HG03280 (cell line): Measurements from ENCODE around the gene UBQLN4.

Experiments used
- ATAC-seq: cut with Tn5 transposase; IDR thresholded peaks from one replicate; pipeline ENCODE4 v1.9.1; 2021; ENCODE audit warnings: mild to moderate bottlenecking, moderate library complexity; ENCODE audit not compliant: unreplicated experiment

UBQLN4 gene

GRCh38 chr1:156053768-156054499 lies at the start of gene UBQLN4:
TSS of gene UBQLN4 (minus strand) at chr1:156053798. CDS start at chr1:156053701, 97 bp downstream.
- peak; percentile 54 for ATAC-seq

GRCh38 chr1:156102633-156103511 lies 49.3 kb upstream of the UBQLN4 start:
- ATAC-seq, result no peak

DNA sequence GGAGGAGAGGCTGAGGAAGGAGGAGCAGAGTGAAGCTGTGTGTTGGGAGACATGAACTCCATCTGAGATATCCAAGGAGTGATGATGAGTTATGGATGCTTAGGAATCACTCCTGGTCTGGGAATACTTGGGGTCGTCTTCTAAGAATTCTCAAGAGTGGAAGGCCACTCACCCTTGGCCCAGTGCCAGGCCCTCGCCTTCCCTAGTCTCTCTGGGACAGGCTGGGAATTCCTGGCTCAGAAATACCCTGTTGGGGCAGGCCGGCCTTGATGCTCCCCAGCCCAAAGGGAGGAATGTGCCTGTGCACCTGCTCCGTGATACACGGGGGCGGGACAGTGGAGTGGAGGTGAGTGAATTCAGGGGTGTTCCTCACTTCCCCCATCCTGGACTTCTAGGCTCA lies 48.3 kb upstream of the UBQLN4 start:
- ATAC-seq, result no peak

DNA sequence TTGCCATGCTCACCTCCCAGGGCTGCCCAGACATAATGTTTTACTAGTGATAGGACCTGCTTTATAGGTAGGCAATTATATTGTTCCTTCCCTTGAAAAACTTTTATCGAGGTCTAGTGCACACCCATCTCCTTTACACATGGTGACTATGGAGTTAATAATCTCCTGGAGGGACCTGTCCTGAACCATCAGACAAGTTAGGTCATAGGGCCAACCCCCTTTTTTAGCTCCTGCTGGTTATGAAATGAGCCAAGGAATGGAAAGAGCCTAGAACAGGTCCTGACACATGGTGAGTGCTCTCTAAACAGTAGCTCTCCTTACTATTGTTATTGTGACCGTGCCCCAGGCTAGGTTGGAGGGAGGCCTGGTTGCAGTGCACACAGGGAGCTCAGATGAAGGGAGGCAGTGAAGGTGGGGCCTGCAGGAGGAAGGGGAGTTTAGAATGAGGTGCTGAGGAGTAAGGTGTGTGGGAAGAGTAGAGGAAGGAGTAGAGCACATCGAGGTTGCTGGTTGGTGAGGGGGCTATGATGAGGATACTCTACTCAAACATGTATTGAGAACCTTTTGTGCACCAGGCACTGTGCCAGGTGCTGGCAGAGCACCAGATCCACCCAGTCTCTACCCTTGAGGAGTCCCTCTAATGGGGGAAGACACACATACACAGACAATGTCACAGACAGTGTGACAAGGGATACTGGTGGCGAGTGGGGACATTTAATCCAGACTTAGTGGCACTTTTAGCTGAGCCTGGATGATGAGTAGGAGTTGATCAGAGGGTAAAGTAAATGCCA lies 46.8 kb upstream of the UBQLN4 start:
- no peak for ATAC-seq

- no peak for ATAC-seq
Observed at GRCh38 chr1:156099282-156099681, 45.7 kb upstream of the UBQLN4 start.

DNA sequence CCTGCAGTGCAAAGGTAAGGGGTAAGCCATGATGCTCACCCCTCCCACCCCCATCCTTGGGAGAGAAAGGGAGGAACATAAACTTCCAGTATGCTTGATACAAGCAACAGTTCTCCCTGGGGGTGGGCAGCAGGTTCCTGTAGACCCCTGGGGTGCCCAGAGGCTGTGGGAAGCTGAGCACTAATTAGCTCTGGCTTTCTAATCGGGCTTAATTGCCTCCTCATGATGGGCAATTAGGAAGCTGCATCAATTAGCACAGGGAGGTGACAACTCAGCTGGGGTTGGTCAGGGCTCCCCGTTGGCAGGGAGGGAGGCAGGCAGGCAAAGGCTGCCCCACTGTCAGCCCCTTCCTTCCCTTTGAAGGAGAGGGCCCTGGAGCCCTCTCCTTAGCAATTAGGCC lies 45.2 kb upstream of the UBQLN4 start:
- no peak for ATAC-seq

DNA sequence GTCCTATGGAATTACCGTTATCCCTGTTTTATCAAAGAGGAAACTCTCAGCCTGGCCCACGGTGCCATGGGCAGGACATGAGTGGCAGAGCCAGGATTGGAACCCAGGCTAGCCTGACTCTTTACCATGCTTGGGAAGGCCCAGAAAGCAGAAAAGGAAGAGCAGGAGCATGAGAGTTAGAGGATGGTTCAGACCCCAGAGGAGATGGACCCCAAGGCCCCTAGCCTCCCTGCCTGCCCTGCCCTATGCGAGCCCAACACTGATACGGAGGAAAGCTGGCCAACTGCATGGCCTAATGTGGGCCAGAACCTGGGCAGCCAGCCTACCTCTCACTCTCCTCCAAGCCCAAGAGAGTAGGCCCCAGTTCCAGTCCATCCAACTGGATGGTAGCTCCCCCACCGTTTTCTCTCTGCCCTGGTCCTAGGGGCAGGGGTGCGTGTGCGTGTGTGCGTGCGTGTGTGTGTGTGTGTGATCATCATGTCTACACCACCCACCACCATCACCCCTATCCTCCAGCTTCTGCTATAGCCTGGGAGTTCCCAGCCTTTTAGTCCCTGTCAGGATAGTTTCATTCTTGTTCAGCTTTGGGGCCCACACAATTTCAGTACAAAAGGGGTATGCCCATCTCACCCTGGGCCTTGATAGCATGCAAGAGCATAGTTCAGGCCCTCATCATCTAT lies 44.0 kb upstream of the UBQLN4 start:
- ATAC-seq, result no peak

- peak; percentile 66 for ATAC-seq
Observed at GRCh38 chr1:156096640-156097391, 43.2 kb upstream of the UBQLN4 start.

- no peak for ATAC-seq
Observed at GRCh38 chr1:156095906-156096508, 42.4 kb upstream of the UBQLN4 start.

GRCh38 chr1:156091610-156092009 lies 38.0 kb upstream of the UBQLN4 start:
- no peak for ATAC-seq

DNA sequence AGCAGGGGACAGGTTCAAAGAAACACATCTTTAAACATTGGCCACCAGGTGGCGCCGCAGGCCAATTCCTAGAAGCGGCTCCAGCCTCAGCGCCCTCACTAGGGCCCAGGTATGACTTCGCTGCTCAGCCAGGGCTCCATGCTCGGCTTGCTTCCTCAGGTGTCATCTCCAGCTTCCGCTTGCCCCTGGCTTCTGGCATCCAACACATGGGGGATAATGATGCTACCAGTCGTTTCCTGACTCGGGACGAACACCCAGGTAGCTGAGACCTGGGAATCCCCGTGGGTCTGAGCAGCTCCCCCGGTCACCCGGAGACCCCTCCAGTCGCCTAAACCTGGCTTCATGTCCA lies 37.2 kb upstream of the UBQLN4 start:
- ATAC-seq, result peak; percentile 78

DNA sequence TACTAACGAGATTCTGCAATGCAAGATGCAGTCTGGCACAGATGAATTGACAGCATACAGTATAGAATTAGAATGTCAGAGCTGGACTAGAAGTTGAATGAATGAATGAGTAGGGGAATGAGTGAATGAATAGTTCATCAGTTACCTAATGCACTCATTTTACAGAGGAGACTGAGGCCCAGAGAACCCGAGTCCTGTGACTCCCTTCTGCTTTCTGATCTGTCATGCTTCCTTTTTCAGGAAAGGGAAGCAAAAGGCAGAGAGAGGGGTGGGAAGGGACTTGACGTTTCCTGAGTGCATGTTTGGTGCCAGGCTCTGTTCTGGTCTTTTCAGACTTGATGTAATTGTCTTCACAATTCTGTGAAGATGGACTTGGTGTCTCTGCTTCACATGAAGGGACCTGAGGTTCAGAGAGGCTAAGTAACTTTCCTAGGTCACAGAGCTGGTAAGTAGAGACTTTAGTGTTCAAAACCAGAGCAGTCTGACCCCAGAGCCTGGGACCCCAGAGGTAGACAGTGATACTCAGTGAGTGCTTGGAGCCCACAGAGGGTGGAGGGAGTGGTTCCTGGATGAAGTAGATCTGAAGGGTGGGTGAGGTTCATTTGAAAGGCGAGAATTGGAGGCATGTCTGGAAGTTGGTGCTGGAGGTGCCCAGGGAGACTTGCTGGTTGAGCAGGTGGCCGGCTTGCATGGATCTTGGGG lies 36.7 kb upstream of the UBQLN4 start:
- no peak for ATAC-seq

- no peak for ATAC-seq
Observed at GRCh38 chr1:156089704-156090103, 36.1 kb upstream of the UBQLN4 start.

GRCh38 chr1:156086256-156086662 lies 32.7 kb upstream of the UBQLN4 start:
- no peak for ATAC-seq

- no peak for ATAC-seq
Observed at GRCh38 chr1:156083800-156084790, 30.5 kb upstream of the UBQLN4 start.

DNA sequence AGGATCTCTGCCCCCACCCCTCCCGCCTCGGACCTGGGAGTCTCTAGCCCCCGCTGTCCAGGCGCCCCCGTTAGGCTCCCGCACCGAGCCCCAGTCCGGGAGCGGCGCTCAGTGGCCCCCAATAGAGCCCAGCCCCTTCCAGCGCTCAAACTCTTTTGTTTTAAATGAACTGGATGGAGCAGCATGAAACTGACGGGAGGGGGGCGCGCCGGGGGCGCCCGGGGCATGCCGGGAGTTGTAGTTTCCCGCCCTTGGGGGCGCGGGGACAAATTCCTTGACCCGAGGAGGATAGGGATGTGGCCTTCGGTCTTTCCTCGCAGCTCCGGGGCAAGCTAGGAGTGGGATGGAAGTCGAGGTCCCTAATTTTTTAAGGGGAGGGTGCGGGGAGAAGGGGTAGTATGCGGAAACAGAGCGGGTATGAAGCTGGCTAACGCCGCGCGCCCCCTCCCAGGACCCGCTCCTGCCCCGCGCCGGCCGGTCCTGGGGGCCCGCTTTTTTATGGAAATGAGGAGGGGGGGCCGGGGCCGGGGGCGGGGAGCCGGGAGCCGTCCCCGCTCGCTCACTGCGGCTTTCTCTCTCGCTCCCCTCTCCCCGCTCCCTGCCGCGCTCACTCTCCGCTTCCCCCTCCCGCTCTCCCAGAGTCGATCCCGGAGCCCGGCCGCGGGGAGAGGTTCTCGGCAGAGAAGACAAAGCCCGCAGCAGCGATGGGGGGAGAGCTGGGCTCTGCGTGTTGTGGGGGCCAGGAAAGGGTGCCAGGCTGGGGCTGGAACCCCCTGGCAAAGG lies 28.9 kb upstream of the UBQLN4 start, which contains the start of gene MEX3A:
Gene MEX3A, minus strand, starts transcription at position 157 of the 783 bp plus-strand sequence. CDS start 467 bp downstream, outside the sequence.
- no peak for ATAC-seq

DNA sequence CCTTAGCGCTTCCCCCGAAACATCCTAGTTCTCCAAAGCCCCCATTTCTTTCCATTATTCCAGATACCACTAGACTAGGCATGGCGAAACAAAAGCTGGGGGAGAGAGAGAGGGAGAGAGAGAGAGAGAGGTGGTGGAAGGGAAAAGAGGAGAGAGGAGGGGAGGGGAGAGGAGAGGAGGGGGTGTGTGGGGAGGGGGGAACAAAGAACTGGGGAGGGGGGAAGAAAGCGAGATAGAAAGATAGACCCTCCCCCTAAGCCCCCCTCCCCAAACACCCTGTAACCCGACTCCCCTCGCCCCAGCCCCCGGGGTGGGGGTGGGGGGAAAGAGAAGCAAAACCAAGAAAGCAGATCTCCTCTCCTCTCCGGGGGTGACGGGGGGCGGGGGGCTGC lies 28.3 kb upstream of the UBQLN4 start:
- ATAC-seq, result no peak
